ENCODE measurements around the gene PLPP3.

Gene PLPP3

GRCh38 chr1:56547977-56548376 is 31.4 kb downstream of the PLPP3 start:
- no peak for DNase-seq (ENCODE audit: extremely low read depth, low read depth)
- H3K4me3 ChIP-seq (replicated peaks; ENCODE audit: low read depth, low read length): no peak overlapping the region
- TF ChIP-seq CTCF (IDR thresholded peaks at IDR 0.05; ENCODE audit: low read depth, low read length, missing control alignments): no peak

- no peak for TF ChIP-seq CTCF (IDR thresholded peaks at IDR 0.05; ENCODE audit: low read depth, low read length, missing control alignments)
- DNase-seq (ENCODE audit: extremely low read depth, low read depth): no peak
- no peak overlapping the region for H3K4me3 ChIP-seq (replicated peaks; ENCODE audit: low read depth, low read length)
Observed at GRCh38 chr1:56547473-56547872, 31.9 kb downstream of the PLPP3 start.

GRCh38 chr1:56545711-56546110 is 33.7 kb downstream of the PLPP3 start:
- no peak overlapping the region for H3K4me3 ChIP-seq (replicated peaks; ENCODE audit: low read depth, low read length)
- no peak for DNase-seq (ENCODE audit: extremely low read depth, low read depth)
- TF ChIP-seq CTCF (IDR thresholded peaks at IDR 0.05; ENCODE audit: low read depth, low read length, missing control alignments): no peak

- no peak for TF ChIP-seq CTCF (IDR thresholded peaks at IDR 0.05; ENCODE audit: low read depth, low read length, missing control alignments)
- H3K4me3 ChIP-seq (replicated peaks; ENCODE audit: low read depth, low read length): no peak overlapping the region
- no peak for DNase-seq (ENCODE audit: extremely low read depth, low read depth)
Observed at GRCh38 chr1:56543783-56544612, 35.4 kb downstream of the PLPP3 start.

- no peak overlapping the region for H3K4me3 ChIP-seq (replicated peaks; ENCODE audit: low read depth, low read length)
- no peak for TF ChIP-seq CTCF (IDR thresholded peaks at IDR 0.05; ENCODE audit: low read depth, low read length, missing control alignments)
- no peak for DNase-seq (ENCODE audit: extremely low read depth, low read depth)
Observed at GRCh38 chr1:56542651-56543050, 36.7 kb downstream of the PLPP3 start.

- no peak overlapping the region for H3K4me3 ChIP-seq (replicated peaks; ENCODE audit: low read depth, low read length)
- no peak for DNase-seq (ENCODE audit: extremely low read depth, low read depth)
- no peak for TF ChIP-seq CTCF (IDR thresholded peaks at IDR 0.05; ENCODE audit: low read depth, low read length, missing control alignments)
Observed at GRCh38 chr1:56541408-56541807, 38.0 kb downstream of the PLPP3 start.

GRCh38 chr1:56540467-56540866 is 38.9 kb downstream of the PLPP3 start:
- H3K4me3 ChIP-seq (replicated peaks; ENCODE audit: low read depth, low read length): no peak overlapping the region
- no peak for TF ChIP-seq CTCF (IDR thresholded peaks at IDR 0.05; ENCODE audit: low read depth, low read length, missing control alignments)
- DNase-seq (ENCODE audit: extremely low read depth, low read depth): no peak
